DOHH2 (cell line): Measurements from ENCODE around the gene RALA.

Source experiments
- CTCF ChIP-seq: fragments of 200-600 bp; sonication (generic); IDR thresholded peaks from one replicate; pipeline ENCODE4 v1.5.1; 2014; ENCODE audit warnings: antibody characterized with exemption, mild to moderate bottlenecking, low read depth, low read length; ENCODE audit not compliant: poor library complexity, severe bottlenecking
- EZH2phosphoT487 ChIP-seq: fragments of 200-600 bp; sonication (generic); IDR thresholded peaks from 2 replicates; pipeline ENCODE4 v1.6.1; 2017; ENCODE audit warnings: borderline replicate concordance, mild to moderate bottlenecking, antibody characterized with exemption, low read length, moderate library complexity, mixed read lengths

- TF ChIP-seq CTCF, result no peak
- TF ChIP-seq EZH2phosphoT487, result no peak
These were observed 38.6 kb downstream of the RALA start for GRCh38 chr7:39661960-39662359.
